Right lobe of liver (tissue), 6 donors: Measurements from ENCODE around the gene DLG2. TPM values are rescaled to one million over a fixed set of nuclear protein-coding genes. Genes with fewer than 3 reads are reported as not detected.

ENCODE experiments used
- ATAC-seq, 4 donors: fragments of 200-7000 bp; cut with Tn5 transposase; one replicate each; pipeline ENCODE4 v1.9.1; 2020; ENCODE audit warnings: mild to moderate bottlenecking in 4 of 4, moderate library complexity in 4 of 4
- DNase-seq, 3 donors: peaks; one replicate each; pipeline ENCODE4 v3.0.0-alpha.2; 2020
- H3K27ac ChIP-seq, 3 donors: fragments of 200-600 bp; one replicate each; pipeline ENCODE4 v1.8.0; 2022
- H3K27me3 ChIP-seq, 2 donors: fragments of 200-600 bp; one replicate each; pipeline ENCODE4 v1.8.0; 2022
- H3K36me3 ChIP-seq, 4 donors: fragments of 200-600 bp; sonication (generic) in 1 of 4; one replicate each; pipeline versions ENCODE4 v1.5.1 to v1.8.0; 2017 to 2022; ENCODE audit warnings: control low read depth in 1 of 4
- H3K4me1 ChIP-seq, 4 donors: fragments of 200-600 bp; sonication (generic) in 1 of 4; one replicate each; pipeline versions ENCODE4 v1.5.1 to v1.8.0; 2017 to 2022; ENCODE audit warnings: control low read depth in 1 of 4
- H3K4me3 ChIP-seq, 3 donors: fragments of 200-600 bp; one replicate each; pipeline ENCODE4 v1.8.0; 2022
- H3K9me3 ChIP-seq, 4 donors: fragments of 200-600 bp; sonication (generic) in 1 of 4; one replicate each; pipeline versions ENCODE4 v1.5.1 to v1.8.0; 2017 to 2022; ENCODE audit warnings: control low read depth in 1 of 4
- CTCF ChIP-seq, 4 donors: fragments of 200-600 bp in 3 of 4; fragments of 450-650 bp in 1 of 4; IDR thresholded peaks; one replicate each; pipeline versions ENCODE4 v1.5.1 to v1.8.0; 2016 to 2022; ENCODE audit warnings: antibody characterized with exemption in 4 of 4, mild to moderate bottlenecking in 2 of 4
- POLR2A ChIP-seq: fragments of 450-650 bp; IDR thresholded peaks from one replicate; pipeline ENCODE4 v1.6.1; 2017; ENCODE audit warnings: antibody characterized with exemption, mild to moderate bottlenecking
- WGBS: methylation state at CpG from one replicate; pipeline ENCODE4 v1.1.6; 2018; ENCODE audit warnings: low coverage, low lambda C conversion rate; ENCODE audit not compliant: insufficient coverage; ENCODE audit errors: missing lambda C conversion rate; 5-methylcytosine and 5-hydroxymethylcytosine counted together
- intact Hi-C, 2 donors: fragments of 100-400 bp; cut with DNase I; formaldehyde crosslinking; loops; one replicate each; pipeline versions ENCODE4 v1.11.2 to v1.14.1; 2022
- total RNA-seq, 6 experiments: library from RNA; depleted of rRNA in 2 of 6; stranded (reverse); fragments of >200 nt in 2 of 6; fragmentation: NEBNext Ultra II Directional in 3 of 6; extraction: Animal tissue kit (Norgen Biotek cat#: 25700) in 3 of 6; gene quantifications; one replicate each; pipeline versions ENCODE4 v1.1.0 to v1.2.4, GENCODE V29; 2016 to 2023
- donor health status: DM: no; HTN: yes; CAD: no.
- donor health status: DM: no; HTN: no; CAD: no.
- donor health status: DM: no; HTN: no; CAD: no.
- donor health status: DM: no; HTN: yes; CAD: no.
- donor health status: DM: no; HTN: yes; CAD: no.

DLG2 gene
- total RNA-seq, 6 experiments from 2014 or later = 1.2 to 6.4 (median 2.5) TPM

- TF ChIP-seq POLR2A (no peak), CTCF (IDR thresholded peaks at IDR 0.05) (no peak)
- no peak for ATAC-seq
- Histone ChIP-seq H3K4me3 (no peak overlapping the region), H3K4me1 (no peaks in the 10 kb centered on the region), H3K36me3 (no peaks in the 10 kb centered on the region), H3K27ac (no peak overlapping the region), H3K27me3 (no peaks in the 10 kb centered on the region), H3K9me3 (no peaks in the 10 kb centered on the region)
- no peak for DNase-seq
- intact Hi-C loops = no loop called here
- WGBS = 80% methylated on average over 1 of the region's 1 CpG
Measured at GRCh38 chr11:83689144-83689780, 1937.9 kb downstream of the DLG2 start.

- no peaks in the 10 kb centered on the region for H3K36me3 ChIP-seq
- H3K27ac ChIP-seq = no peak overlapping the region
- ATAC-seq = no peak
- TF ChIP-seq POLR2A = no peak
- no peak for TF ChIP-seq CTCF (IDR thresholded peaks at IDR 0.05)
- H3K9me3 ChIP-seq = no peaks in the 10 kb centered on the region
- H3K4me1 ChIP-seq = no peaks in the 10 kb centered on the region
- H3K4me3 ChIP-seq = no peak overlapping the region
- no peak for DNase-seq
- intact Hi-C loops = no loop called here
- no peaks in the 10 kb centered on the region for H3K27me3 ChIP-seq
- 89% methylated on average over 5 of the region's 5 CpGs for WGBS
Measured at GRCh38 chr11:83687787-83688186, 1939.4 kb downstream of the DLG2 start.

GRCh38 chr11:83685730-83686129 is 1941.4 kb downstream of the DLG2 start:
- Histone ChIP-seq H3K9me3 (no peaks in the 10 kb centered on the region), H3K27me3 (no peaks in the 10 kb centered on the region), H3K4me3 (no peak overlapping the region), H3K36me3 (no peaks in the 10 kb centered on the region), H3K27ac (no peak overlapping the region), H3K4me1 (no peaks in the 10 kb centered on the region)
- ATAC-seq = no peak
- TF ChIP-seq CTCF (IDR thresholded peaks at IDR 0.05) (no peak), POLR2A (no peak)
- WGBS = 89% methylated on average over 2 of the region's 2 CpGs
- intact Hi-C loops = no loop called here
- no peak for DNase-seq

- DNase-seq (no peak), ATAC-seq (no peak)
- no peak overlapping the region for H3K4me3 ChIP-seq
- WGBS = 81% methylated on average over 4 of the region's 4 CpGs
- no peak overlapping the region for H3K27ac ChIP-seq
- no peaks in the 10 kb centered on the region for H3K27me3 ChIP-seq
- intact Hi-C loops = no loop called here
- H3K36me3 ChIP-seq = no peaks in the 10 kb centered on the region
- no peaks in the 10 kb centered on the region for H3K4me1 ChIP-seq
- H3K9me3 ChIP-seq = no peaks in the 10 kb centered on the region
- TF ChIP-seq POLR2A (no peak), CTCF (IDR thresholded peaks at IDR 0.05) (no peak)
Measured at GRCh38 chr11:83684071-83684470, 1943.1 kb downstream of the DLG2 start.

GRCh38 chr11:83682611-83682973 is 1944.6 kb downstream of the DLG2 start:
- H3K9me3 ChIP-seq = no peaks in the 10 kb centered on the region
- intact Hi-C loops = no loop called here
- WGBS = 86% methylated on average over 1 of the region's 1 CpG
- H3K4me1 ChIP-seq = no peaks in the 10 kb centered on the region
- no peaks in the 10 kb centered on the region for H3K36me3 ChIP-seq
- ATAC-seq (no peak), DNase-seq (no peak)
- H3K27me3 ChIP-seq = no peaks in the 10 kb centered on the region
- TF ChIP-seq POLR2A (no peak), CTCF (IDR thresholded peaks at IDR 0.05) (no peak)
- no peak overlapping the region for H3K27ac ChIP-seq
- no peak overlapping the region for H3K4me3 ChIP-seq
